Gastroesophageal sphincter (tissue), 3 donors: ENCODE data around the gene CCT8.

Experiments used
- POLR2A ChIP-seq, 2 donors: fragments of 450-650 bp; IDR thresholded peaks; one replicate each; pipeline ENCODE4 v1.6.1; 2017; ENCODE audit warnings: antibody characterized with exemption in 2 of 2, mild to moderate bottlenecking in 2 of 2, moderate library complexity in 1 of 2
- POLR2AphosphoS5 ChIP-seq: sonication (generic); formaldehyde crosslinking; IDR thresholded peaks from one replicate; pipeline ENCODE4 v1.6.1; 2017; ENCODE audit warnings: antibody characterized with exemption
- TF ChIP-seq, protein P1 (sequence below), 4 experiments: fragments of 200-600 bp in 2 of 4; fragments of 450-650 bp in 2 of 4; sonication (generic) in 1 of 4; IDR thresholded peaks; one replicate each; pipeline ENCODE4 v1.5.1; 2017 to 2019; ENCODE audit warnings: antibody characterized with exemption in 4 of 4, mild to moderate bottlenecking in 2 of 4, moderate library complexity in 2 of 4

DNA sequence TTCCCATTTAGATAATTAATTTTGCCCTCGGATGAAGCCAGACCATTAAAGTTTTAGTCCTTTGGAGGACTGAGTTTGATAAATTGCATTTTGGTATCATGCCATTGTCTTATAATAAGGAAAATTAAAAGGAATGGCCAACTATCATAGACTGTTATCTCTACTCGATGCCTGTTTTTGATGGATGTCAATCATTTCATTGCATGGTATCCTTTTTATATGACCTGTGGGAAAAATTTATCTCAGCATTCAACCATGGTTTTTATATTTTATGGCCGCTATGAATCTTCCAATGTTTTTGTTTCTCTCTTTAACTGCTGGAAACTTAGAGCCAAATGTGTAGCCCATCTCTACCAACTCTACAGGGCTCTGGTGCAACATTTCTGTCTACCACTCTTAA is 9.9 kb upstream of the CCT8 start:
- no peak for TF ChIP-seq POLR2AphosphoS5
- TF ChIP-seq, protein P1, sequence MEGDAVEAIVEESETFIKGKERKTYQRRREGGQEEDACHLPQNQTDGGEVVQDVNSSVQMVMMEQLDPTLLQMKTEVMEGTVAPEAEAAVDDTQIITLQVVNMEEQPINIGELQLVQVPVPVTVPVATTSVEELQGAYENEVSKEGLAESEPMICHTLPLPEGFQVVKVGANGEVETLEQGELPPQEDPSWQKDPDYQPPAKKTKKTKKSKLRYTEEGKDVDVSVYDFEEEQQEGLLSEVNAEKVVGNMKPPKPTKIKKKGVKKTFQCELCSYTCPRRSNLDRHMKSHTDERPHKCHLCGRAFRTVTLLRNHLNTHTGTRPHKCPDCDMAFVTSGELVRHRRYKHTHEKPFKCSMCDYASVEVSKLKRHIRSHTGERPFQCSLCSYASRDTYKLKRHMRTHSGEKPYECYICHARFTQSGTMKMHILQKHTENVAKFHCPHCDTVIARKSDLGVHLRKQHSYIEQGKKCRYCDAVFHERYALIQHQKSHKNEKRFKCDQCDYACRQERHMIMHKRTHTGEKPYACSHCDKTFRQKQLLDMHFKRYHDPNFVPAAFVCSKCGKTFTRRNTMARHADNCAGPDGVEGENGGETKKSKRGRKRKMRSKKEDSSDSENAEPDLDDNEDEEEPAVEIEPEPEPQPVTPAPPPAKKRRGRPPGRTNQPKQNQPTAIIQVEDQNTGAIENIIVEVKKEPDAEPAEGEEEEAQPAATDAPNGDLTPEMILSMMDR (IDR thresholded peaks at IDR 0.05) = no peak
- TF ChIP-seq POLR2A (IDR thresholded peaks at IDR 0.05) = no peak
